CD4-positive, alpha-beta T cell treated with Interleukin-21 for 1 hour (primary cell): ENCODE data around the gene PPM1A.

Source experiments
- DNase-seq: peaks from one replicate; pipeline ENCODE4 v3.0.0-alpha.2; 2020

Gene PPM1A

DNA sequence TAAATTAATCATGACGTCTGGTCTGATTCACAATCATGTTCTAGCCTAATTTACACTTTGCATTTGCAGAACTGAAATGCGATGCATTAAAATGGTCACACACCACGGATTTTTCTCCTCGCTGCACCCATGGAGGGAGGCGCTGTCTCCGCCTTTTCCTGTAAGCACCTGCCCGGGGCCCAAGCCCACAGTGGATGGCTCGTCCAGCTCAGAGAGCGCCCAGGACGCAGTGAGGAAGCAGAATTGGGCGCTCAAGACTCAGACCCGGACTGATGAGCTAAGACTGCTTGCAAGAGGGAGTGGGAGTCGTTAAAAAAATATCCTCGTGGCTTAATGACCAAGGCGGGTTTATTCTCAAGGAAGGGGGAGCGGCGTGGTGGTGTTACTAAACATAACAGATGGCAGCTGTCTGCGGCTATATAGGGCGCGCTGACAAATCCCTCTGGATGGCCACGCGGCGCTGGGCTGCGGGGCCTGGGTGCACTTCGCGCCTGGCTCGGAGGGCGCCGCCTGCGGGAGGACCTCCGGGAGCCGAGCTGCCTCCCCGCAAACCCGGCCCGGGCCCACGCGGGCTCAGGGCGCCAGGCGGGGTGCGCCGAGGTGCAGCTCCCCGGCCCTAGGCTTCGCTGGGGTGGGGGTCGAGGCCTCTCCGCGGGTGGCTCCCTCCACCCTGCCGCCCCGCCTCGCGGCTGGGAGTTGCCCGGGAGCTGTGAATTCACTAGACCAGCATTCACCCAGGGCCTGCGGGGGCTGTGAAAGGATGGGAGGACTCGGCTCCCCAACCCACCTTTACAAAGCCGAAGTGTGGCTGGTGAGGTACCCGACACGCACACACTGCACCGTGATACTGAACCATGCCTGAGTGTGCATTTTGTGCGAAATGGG, 78.7 kb downstream of the PPM1A start:
- DNase-seq: peak; percentile 23

DNA sequence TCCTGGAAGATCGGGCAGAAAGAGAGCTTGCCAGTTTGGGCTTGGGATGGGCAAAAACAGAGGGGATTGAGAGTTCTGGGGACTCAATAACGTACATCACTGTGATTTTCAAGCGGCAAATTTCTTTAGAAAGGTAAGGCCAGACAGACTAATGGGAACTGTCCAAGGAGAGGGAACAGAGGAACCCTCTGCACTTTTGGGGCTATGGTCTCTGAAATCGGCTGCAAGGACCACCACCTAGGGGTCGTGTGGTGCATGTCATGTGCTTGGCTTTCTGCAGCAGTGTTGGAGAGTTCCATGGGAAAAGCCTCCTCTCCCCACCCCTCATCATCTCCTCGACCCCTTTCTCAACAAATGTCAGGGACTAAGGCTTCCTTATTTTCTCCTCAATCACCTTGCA, 79.6 kb downstream of the PPM1A start:
- DNase-seq: no peak

DNA sequence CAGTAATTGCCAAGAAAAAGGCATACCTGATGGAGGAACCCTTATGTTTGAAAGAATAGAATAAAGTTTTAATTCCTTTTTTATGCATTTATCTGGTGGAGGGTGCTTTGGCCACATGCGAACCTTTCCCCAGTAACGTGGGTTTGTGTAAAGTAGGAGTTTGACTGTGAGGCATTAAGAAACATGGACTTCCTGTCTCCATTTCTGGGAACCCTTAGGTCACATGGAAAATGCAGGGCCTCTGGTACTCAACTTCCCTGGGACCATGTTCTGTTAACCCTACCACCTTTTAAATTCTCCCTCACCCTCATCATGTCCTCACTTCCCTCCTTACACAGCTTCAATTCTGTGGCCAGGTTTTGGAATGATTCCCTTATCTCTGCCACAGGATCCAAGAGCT, 80.3 kb downstream of the PPM1A start:
- DNase-seq: no peak

DNA sequence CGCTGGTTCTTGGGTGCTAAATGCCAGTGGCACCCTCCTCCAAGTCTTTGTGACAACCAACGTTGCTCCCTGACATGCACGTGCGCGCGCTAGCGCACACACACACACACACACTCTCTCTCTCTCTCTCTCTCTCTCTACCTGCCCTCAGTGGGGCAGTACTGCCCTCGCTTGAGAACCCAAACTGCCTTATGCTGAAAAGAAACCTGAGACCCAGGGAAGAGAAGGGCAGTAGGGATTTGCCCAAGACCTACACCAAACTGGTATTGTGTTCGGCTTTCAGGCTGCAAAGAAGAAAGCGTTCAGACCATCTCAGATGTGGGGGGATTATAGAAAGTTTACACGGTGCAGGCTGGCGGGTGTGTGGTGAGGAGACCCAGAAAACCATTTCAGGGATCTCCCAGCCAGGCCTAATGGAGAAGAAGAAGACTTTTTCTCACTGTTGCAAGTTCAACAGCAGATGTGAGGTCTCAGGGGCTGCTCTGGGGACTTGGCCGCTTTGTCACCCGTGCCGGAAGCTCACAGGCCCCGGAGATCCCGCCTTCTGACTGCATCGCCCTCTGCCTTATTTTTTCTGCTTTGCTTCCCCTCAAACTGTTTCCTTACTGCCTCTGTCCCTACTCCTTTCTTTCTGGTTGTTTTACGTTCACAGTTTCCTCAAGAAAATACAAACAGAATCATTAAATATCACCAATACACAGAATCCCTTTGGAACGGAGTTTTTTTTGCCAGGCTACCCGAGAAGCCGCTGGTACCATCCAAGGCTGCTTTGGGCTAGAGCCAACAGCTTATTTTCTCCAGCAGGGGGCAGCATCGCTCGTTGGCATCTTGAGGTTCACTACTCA, 82.4 kb downstream of the PPM1A start:
- peak; percentile 81 for DNase-seq

DNA sequence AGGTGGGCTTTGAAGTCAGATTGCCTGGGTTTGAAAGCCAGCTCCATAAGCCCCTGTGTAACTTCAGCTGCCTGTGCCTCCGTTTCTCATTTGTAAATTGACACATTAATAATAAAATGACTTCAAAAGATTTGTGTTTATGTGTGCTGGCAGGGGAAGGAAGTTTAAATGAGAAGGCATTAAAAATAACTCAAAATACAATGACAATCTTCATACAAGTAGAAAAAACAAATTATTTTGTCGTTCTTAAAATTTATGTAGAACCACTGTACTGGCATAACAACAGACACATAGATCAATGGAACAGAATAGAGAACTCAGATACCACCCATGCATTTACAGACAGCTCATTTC, 83.0 kb downstream of the PPM1A start:
- no peak for DNase-seq

DNA sequence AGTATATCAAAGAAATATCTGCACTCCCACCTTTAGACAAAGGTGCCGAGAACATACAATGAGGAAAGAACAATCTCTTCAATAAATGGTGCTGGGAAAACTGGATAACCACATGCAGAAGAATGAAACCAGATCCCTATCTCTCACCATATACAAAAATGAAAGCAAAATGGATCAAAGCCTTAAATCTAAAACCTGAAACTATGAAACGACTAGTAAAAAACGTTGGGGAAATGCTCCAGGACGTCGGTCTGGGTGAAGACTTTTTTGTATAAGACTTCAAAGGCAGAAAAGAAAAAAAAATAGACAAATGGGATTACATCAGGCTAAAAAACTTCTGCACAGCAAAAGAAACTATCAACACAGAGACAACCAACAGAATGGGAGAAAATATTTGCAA, 83.8 kb downstream of the PPM1A start:
- DNase-seq: peak; percentile 8

DNA sequence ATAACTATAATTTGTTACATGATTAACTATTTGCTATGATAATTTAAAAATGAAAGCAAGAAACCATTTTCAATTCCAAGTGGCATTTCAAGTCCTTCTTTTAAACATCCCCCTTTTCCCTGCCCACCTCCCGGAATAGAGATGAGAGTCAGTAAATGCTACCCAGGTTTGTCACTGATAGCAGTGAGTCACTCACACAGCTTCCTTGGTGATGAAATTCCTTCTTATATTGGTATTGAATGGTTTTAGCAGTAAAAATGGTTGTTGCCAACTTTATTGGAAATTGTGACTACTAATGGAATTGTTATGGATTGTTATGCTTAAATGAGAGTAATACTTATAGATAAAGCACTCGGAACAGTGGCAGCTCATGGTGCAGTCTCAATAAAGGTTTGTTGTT, 90.5 kb downstream of the PPM1A start:
- no peak for DNase-seq

DNA sequence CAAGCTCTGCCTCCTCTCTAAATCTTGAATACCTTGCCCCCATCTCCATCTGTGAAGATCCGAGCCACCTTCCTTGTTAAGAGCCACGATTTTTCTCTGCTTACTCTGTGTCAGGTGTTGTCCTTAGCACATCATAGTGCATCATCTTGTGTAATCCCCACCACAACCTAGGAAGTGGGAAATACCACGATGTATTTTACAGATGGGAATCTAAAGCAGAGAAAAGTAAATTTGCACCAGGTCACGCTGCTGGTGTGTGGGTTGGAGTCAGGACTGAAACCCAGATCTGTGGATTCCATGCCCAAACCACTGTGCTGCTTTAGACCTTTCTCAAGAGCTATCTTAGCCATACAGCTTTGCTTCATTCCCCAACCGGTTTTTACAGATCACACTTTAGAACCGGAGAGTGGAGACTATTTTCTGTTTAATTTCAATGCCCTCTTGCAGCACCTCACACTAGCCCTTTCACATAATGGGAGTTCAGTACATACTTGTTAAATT, 94.6 kb downstream of the PPM1A start:
- DNase-seq: no peak

DNA sequence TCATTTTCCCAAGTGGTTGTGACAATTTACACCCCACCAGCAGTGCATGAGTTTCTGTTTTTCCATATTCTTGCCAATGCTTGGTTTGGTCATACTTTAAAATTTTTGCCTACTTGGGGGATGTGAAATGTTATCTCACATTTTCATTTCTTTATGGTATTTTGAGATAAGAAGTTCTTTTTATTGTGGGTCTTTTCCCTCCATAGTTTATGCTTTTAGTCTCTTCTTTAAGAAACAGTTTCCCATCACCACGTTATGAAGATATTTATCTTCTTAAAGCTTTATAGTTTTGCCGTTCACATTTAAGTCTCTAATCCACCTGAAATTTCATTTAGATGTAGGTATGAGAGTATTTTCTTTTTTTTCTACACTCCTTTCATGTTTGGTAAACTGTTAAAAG, 95.7 kb downstream of the PPM1A start:
- DNase-seq: no peak

DNA sequence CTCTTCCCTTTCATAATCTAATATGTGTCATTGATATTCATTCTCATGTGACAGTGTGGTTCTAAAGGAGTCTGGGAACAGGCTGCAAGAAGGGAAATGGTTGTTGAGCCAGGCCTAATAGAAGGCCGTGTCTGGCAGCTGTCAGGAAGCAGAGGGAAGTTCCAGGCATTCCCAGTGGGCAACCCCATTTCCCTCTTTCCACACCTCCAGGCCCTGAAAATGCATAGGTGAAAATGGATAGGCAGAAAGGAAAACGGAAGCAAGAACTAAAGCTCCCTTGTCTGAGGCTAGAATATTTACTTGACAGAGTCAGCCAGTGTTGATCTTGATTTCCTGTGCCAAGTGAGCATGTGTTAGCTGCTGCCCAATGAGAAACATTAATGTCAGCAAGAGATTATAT, 97.7 kb downstream of the PPM1A start:
- DNase-seq: no peak

DNA sequence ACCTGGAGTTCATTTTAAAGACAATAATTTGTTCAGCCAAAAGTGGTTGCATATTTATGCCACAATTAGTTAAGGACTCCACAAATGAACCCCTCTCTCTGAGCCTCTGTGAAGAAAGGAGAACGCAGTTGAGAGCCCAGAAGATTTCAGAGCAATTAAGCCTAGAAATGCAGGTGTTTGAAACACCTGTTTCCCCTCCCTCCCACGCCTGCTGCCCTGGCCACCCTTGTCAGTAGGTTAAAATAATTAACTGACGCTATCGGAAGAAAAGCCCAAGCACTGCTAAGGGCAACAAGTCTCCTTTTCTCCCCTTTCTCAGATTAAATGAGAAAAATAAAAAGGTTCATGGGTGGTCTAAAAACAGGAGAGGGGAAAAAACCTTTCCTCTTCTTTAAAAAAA, 99.2 kb downstream of the PPM1A start:
- no peak for DNase-seq
